ENCODE data around the gene HLA-F.

HLA-F gene

DNA sequence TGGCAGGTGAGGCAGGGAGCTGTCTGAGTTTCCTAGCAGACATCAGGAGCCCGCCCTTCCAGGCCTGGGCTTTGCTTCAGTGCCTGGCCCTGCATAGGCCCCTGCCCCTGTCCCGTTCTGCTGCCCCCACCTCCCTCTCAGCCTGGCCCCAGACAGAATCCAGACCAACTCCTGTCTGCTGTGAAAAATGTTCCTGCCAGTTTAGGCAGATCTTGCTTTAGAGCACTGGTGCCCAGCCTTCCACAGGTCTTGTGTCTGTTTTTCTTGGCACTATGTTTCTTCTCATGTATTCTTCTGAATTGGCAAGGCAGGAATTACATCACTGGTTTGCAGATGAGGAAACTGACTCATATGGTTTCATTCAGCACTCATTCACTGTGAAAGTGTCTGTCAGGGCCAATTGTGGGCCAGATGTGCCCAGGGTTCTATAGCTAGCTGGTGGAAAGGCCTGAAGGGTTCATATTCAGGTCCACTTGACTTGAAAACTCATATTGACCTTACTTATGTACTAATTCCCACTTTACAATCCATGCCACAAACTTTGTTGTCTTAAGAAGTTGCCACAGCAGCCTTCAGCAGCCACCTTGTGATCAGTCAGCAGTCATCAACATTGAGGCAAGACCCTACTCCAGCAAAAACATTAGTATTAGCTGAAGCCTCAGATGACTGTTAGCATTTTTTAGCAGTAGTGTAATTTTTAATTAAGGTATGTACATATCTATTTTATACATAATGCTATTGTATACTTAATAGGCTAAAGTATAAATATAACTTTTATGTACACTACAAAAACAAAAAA is 40.5 kb downstream of the HLA-F start:
- no peak for DNase-seq (ENCODE audit: low spot score)

DNA sequence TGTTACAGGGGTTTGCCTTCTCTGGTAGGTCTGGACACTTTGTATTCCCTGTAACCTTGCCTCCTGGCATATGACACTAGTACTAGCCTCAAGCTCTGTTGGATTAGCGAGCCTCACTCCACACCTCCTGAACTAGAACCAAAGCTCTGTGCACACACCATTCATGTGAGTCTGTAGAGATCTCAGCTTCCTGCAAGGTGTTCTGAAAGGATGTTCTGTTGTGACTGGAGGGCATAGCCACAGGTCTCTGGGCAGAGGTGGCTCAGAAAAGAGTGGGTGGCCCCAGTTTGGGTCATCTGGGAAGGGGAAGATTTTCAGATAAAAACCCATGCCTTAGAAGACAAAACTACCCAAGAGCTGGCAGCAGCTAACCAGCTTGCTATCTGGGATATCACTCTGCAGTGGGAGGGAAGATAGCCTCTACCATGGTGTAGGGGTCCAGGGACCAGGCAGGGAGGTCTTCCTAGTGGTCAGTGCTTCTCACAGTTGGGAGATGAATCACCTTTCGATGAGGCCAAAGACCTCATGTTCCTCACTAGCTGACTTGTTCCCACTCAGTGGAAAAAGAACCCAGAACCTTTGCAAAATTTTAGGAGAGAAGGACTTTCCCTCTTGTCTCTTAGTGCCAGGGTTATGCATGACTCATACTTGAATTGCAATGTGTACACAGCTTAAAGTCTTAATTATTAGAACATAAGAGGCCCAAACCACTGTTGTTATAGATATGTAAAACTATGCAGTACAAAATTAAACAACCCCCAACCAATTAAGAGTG is 41.4 kb downstream of the HLA-F start:
- DNase-seq (ENCODE audit: low spot score) = no peak

DNA sequence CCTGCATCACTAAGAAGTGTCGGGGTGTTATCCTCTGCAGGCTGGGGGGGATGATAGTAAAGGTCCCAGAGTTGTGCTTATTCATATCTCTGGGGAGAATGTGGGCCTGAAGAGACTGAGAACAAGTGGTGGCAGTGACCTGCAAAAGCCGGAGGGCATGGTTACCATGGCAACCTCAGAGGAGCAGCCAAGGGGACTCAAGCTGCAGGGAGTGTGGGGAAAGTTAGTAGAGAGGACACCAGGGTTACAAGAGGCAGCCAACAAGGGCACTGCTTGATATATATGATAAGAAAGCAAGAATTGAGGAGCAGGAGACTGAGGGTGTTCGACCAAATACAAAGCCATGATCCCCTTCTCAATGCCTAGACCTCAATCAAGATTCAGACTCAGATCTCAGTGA is 46.1 kb downstream of the HLA-F start:
- no peak for DNase-seq (ENCODE audit: low spot score)

DNA sequence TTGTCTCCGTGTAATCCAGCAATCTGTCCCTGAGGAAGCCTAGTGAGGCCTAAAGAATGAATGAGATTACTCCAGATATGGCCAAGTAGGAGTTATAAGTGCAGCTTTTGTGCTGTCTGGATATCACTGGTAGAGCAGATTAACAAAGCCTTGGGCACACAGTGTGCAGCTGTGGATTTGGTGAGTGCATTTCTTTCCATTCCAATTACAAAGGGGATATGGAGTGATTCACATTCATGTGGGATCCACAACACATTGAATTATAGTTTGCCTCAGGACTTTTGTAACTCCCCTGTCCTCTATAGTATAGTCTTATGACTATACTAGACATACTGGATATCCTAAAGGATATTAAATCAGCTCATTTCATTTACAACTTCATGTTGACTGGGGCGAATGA is 47.1 kb downstream of the HLA-F start:
- DNase-seq (ENCODE audit: low spot score) = no peak

DNA sequence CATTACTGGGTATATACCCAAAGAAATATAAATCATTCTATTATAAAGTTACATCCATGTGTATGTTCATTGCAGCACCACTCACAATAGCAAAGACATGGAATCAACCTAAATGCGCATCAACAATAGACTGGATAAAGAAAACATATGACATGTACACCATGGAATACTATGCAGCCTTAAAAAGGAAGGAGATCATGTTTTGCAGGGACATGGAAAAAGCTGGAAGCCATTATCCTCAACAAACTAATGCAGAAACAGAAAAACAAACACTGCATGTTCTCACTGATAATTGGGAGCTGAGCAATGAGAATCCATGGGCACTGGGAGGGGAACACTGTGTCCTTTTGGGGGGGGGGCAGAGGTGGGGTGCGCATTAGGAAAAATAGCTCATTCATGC is 53.5 kb downstream of the HLA-F start:
- DNase-seq (ENCODE audit: low spot score) = no peak

All from CD4-positive, alpha-beta T cell treated with Interleukin-6 at 100 ng/mL for 8 hours (primary cell).